Heart right ventricle (tissue), 16 donors: Measurements from ENCODE around the gene VIL1. TPM values are rescaled to one million over a fixed set of nuclear protein-coding genes. Genes with fewer than 3 reads are reported as not detected.
A peak's percentile ranks its signal among the peaks of the same experiment; 100 is the strongest.

ENCODE experiments used
- ATAC-seq, 8 donors: fragments of 200-7000 bp; cut with Tn5 transposase; one replicate each; pipeline ENCODE4 v1.9.1; 2020; ENCODE audit warnings: mild to moderate bottlenecking in 8 of 8, moderate library complexity in 8 of 8, moderate number of reproducible peaks in 1 of 8
- DNase-seq, 2 donors: peaks; one replicate each; pipeline ENCODE4 v3.0.0-alpha.2; 2020
- H3K27ac ChIP-seq, 10 donors: fragments of 200-600 bp; sonication (generic) in 2 of 10; one replicate each; pipeline versions ENCODE4 v1.5.0 to v1.8.0; 2020 to 2022; ENCODE audit warnings: mild to moderate bottlenecking in 3 of 10
- H3K27me3 ChIP-seq, 7 donors: fragments of 200-600 bp; one replicate each; pipeline ENCODE4 v1.8.0; 2021 to 2022; ENCODE audit warnings: mild to moderate bottlenecking in 2 of 7
- H3K36me3 ChIP-seq, 9 donors: fragments of 200-600 bp; sonication (generic) in 1 of 9; one replicate each; pipeline versions ENCODE4 v1.5.0 to v1.8.0; 2020 to 2022; ENCODE audit warnings: mild to moderate bottlenecking in 2 of 9
- H3K4me1 ChIP-seq, 9 donors: fragments of 200-600 bp; sonication (generic) in 1 of 9; one replicate each; pipeline versions ENCODE4 v1.5.0 to v1.8.0; 2020 to 2022; ENCODE audit warnings: mild to moderate bottlenecking in 4 of 9
- H3K4me3 ChIP-seq, 10 donors: fragments of 200-600 bp; sonication (generic) in 2 of 10; one replicate each; pipeline versions ENCODE4 v1.5.0 to v1.8.0; 2020 to 2022; ENCODE audit warnings: mild to moderate bottlenecking in 7 of 10, moderate library complexity in 2 of 10
- H3K9me3 ChIP-seq, 11 donors: fragments of 200-600 bp in 10 of 11; sonication (generic) in 2 of 11; one replicate each; pipeline versions ENCODE4 v1.5.0 to v1.8.0; 2013 to 2022; ENCODE audit warnings: mild to moderate bottlenecking in 2 of 11, control low read depth in 1 of 11, moderate library complexity in 1 of 11
- CTCF ChIP-seq, 9 donors: fragments of 200-600 bp; sonication (generic) in 2 of 9; IDR thresholded peaks; one replicate each; pipeline versions ENCODE4 v1.5.0 to v1.8.0; 2021 to 2022; ENCODE audit warnings: antibody characterized with exemption in 9 of 9, mild to moderate bottlenecking in 5 of 9, moderate library complexity in 1 of 9
- WGBS, 2 donors: extraction: QIAGEN DNeasy Blood & Tissue Kit; methylation state at CpG; one replicate each; pipeline ENCODE4 v1.1.7; 2013; ENCODE audit warnings: inconsistent platforms in 1 of 2; 5-methylcytosine and 5-hydroxymethylcytosine counted together
- intact Hi-C, 10 donors: fragments of 100-400 bp; cut with DNase I; formaldehyde crosslinking; loops; one replicate each; pipeline versions ENCODE4 v1.11.1 to v1.14.2; 2022
- polyA plus RNA-seq, 2 donors: library from polyadenylated mRNA; stranded (reverse); fragments of 200-250 nt; gene quantifications; one replicate each; pipeline ENCODE4 v1.2.3, GENCODE V29; 2013
- total RNA-seq, 10 donors: library from RNA; stranded (reverse); fragmentation: NEBNext Ultra II Directional in 3 of 10; extraction: Animal tissue kit (Norgen Biotek cat#: 25700) in 3 of 10; gene quantifications; one replicate each; pipeline versions ENCODE4 v1.2.1 to v1.2.4, GENCODE V29; 2021 to 2023
- donor health status: Arrhythmogenic right ventricular cardiomyopathy.
- donor health status: ischemic (EF 13 %, LVEDD 7.1; RV severe dilation, severe dysfunction).
- donor health status: healthy with polysubstance abuse.
- donor health status: DM: no; HTN: yes; CAD: no.
- donor health status: DM: no; HTN: no; CAD: no.
- donor health status: ischemic (EF 25% LVEDD 6.9; RV normal size, moderate dysfunction).
- donor health status: ischemic (EF 25% LVEDD 5.7; RV mildly dilated, moderate dysfunction).
- donor health status: healthy.
- donor health status: DM: yes; HTN: yes; CAD: no.
- donor health status: Ischemic cardiomyopathy.
- donor health status: ischemic (EF 35%, LVEDD 5.7; RV mildly dilated, moderate dysfunction).
- donor health status: nonischemic (EF 11% LVEDD 7.7; RV severe dilation, severe dysfunction).
- donor health status: DM: yes; HTN: yes; CAD: no.
- donor health status: PGD.
- donor health status: ischemic (EF 29% LVEDD 5.4; RV normal size, mild dysfunction).
- donor health status: nonischemic (EF 23%, LVEDD 6.1; RV moderate dilation, normal function).

Gene VIL1
- total and polyA plus RNA-seq, 12 donors: 0.06 TPM; not detected in 11

GRCh38 chr2:218425531-218425930 lies 6.6 kb downstream of the VIL1 start:
- 88 to 90% methylated on average over 10 of the region's 10 CpGs for WGBS, 2 donors

GRCh38 chr2:218427741-218428140 lies 8.8 kb downstream of the VIL1 start:
- H3K9me3 ChIP-seq: no peaks in the 10 kb centered on the region
- no peaks in the 10 kb centered on the region for H3K4me1 ChIP-seq
- 59 to 66% methylated on average over 11 of the region's 11 CpGs for WGBS, 2 donors
- no peaks in the 10 kb centered on the region for H3K36me3 ChIP-seq
- TF ChIP-seq CTCF (IDR thresholded peaks at IDR 0.05): no peak
- H3K27me3 ChIP-seq: no peaks in the 10 kb centered on the region
- DNase-seq (no peak), ATAC-seq (no peak)
- no peak overlapping the region for H3K27ac ChIP-seq
- H3K4me3 ChIP-seq: no peak overlapping the region
- intact Hi-C loops: no loop called here

More at GRCh38 chr2:218425531-218425930, 6.6 kb downstream of the VIL1 start:
- no peak for ATAC-seq
- TF ChIP-seq CTCF (IDR thresholded peaks at IDR 0.05): no peak
- Histone ChIP-seq H3K27me3 (no peaks in the 10 kb centered on the region), H3K4me1 (no peaks in the 10 kb centered on the region), H3K27ac (no peak overlapping the region), H3K36me3 (no peaks in the 10 kb centered on the region), H3K4me3 (no peak overlapping the region), H3K9me3 (no peaks in the 10 kb centered on the region)
- DNase-seq: no peak
- intact Hi-C loops: no loop called here

GRCh38 chr2:218428846-218429558 lies 10.1 kb downstream of the VIL1 start:
- Histone ChIP-seq H3K27me3 (no peaks in the 10 kb centered on the region), H3K9me3 (no peaks in the 10 kb centered on the region), H3K4me3 (no peak overlapping the region), H3K36me3 (no peaks in the 10 kb centered on the region), H3K27ac (no peak overlapping the region), H3K4me1 (no peaks in the 10 kb centered on the region)
- 92 to 96% methylated on average over 24 of the region's 24 CpGs for WGBS, 2 donors
- no peak for DNase-seq
- intact Hi-C loops: no loop called here
- no peak for ATAC-seq
- no peak for TF ChIP-seq CTCF (IDR thresholded peaks at IDR 0.05)

GRCh38 chr2:218429911-218430692 lies 11.2 kb downstream of the VIL1 start:
- TF ChIP-seq CTCF (IDR thresholded peaks at IDR 0.05): no peak
- ATAC-seq (peak in 1 of 8 donors; percentile 13), DNase-seq (no peak)
- Histone ChIP-seq H3K27me3 (no peaks in the 10 kb centered on the region), H3K27ac (no peak overlapping the region), H3K9me3 (no peaks in the 10 kb centered on the region), H3K4me1 (no peaks in the 10 kb centered on the region), H3K36me3 (no peaks in the 10 kb centered on the region), H3K4me3 (no peak overlapping the region)
- intact Hi-C loops: no loop called here
- 61 to 72% methylated on average over 9 of the region's 9 CpGs for WGBS, 2 donors
